Prostate gland (tissue), 2 donors: ENCODE data around the gene AGBL5. TPM values are rescaled to one million over a fixed set of nuclear protein-coding genes. Genes with fewer than 3 reads are reported as not detected.

ENCODE experiments used
- DNase-seq: peaks from one replicate; pipeline ENCODE4 v3.0.0-alpha.2; 2019; ENCODE audit warnings: low spot score
- H3K27ac ChIP-seq, 2 donors: fragments of 200-600 bp; sonication (generic); 2 replicates each; pipeline ENCODE4 v1.5.1; 2017 to 2019
- H3K27me3 ChIP-seq: fragments of 200-600 bp; sonication (generic); replicated peaks from 2 replicates; pipeline ENCODE4 v1.5.1; 2019; ENCODE audit not compliant: insufficient read depth
- H3K36me3 ChIP-seq, 2 donors: fragments of 200-600 bp; sonication (generic); 1 replicate in 1 of 2; 2 replicates in 1 of 2; pipeline versions ENCODE4 v1.5.1 to v1.8.1; 2017 to 2019
- H3K4me1 ChIP-seq: fragments of 200-600 bp; sonication (generic); replicated peaks from 2 replicates; pipeline ENCODE4 v1.5.1; 2019
- H3K4me3 ChIP-seq, 2 donors: fragments of 200-600 bp; sonication (generic); 2 replicates each; pipeline ENCODE4 v1.5.1; 2017 to 2019
- H3K9me3 ChIP-seq: fragments of 200-600 bp; sonication (generic); 2 replicates; pipeline ENCODE4 v1.5.1; 2017
- CTCF ChIP-seq, 4 experiments: fragments of 200-600 bp in 2 of 4; fragments of 450-650 bp in 2 of 4; sonication (generic) in 2 of 4; IDR thresholded peaks; 1 replicate in 3 of 4; 2 replicates in 1 of 4; pipeline ENCODE4 v1.5.1; 2016 to 2019; ENCODE audit warnings: antibody characterized with exemption in 4 of 4, mild to moderate bottlenecking in 2 of 4, moderate library complexity in 2 of 4
- POLR2A ChIP-seq: fragments of 450-650 bp; IDR thresholded peaks from one replicate; pipeline ENCODE4 v1.6.1; 2016; ENCODE audit warnings: antibody characterized with exemption, mild to moderate bottlenecking
- POLR2AphosphoS5 ChIP-seq: sonication (generic); formaldehyde crosslinking; IDR thresholded peaks from one replicate; pipeline ENCODE4 v1.6.1; 2017; ENCODE audit warnings: antibody characterized with exemption
- WGBS: methylation state at CpG from one replicate; pipeline ENCODE4 v1.1.5; 2018; 5-methylcytosine and 5-hydroxymethylcytosine counted together
- intact Hi-C: fragments of 100-400 bp; cut with DNase I; formaldehyde crosslinking; loops from one replicate; pipeline ENCODE4 v1.14.2; 2022
- total RNA-seq, 2 donors: library from RNA; depleted of rRNA; stranded (reverse); fragments of >200 nt; gene quantifications; one replicate each; pipeline ENCODE4 v1.1.0, GENCODE V29; 2016

Gene AGBL5
- total RNA-seq, 2 donors from 2014 or later: 31.9 to 87.1 TPM

- 85% methylated on average over 24 of the region's 24 CpGs for WGBS
- H3K27ac ChIP-seq: no peak overlapping the region
- no peaks in the 10 kb centered on the region for H3K27me3 ChIP-seq
- H3K9me3 ChIP-seq: no peaks in the 10 kb centered on the region
- TF ChIP-seq CTCF (IDR thresholded peaks at IDR 0.05) (no peak), POLR2AphosphoS5 (no peak), POLR2A (no peak)
- intact Hi-C loops: no loop called here
- no peak overlapping the region for H3K4me3 ChIP-seq
- no peaks in the 10 kb centered on the region for H3K4me1 ChIP-seq
- DNase-seq: no peak
- H3K36me3 ChIP-seq: peaks cover 0 to 8% of the 10 kb centered on the region in 2 donors
Measured at GRCh38 chr2:27025861-27026851, 25.3 kb upstream of the AGBL5 start.

GRCh38 chr2:27027211-27027651, 24.2 kb upstream of the AGBL5 start:
- Histone ChIP-seq H3K9me3 (no peaks in the 10 kb centered on the region), H3K27ac (no peak overlapping the region), H3K4me3 (no peak overlapping the region), H3K27me3 (no peaks in the 10 kb centered on the region), H3K4me1 (no peaks in the 10 kb centered on the region), H3K36me3 (peaks cover 0 to 8% of the 10 kb centered on the region in 2 donors)
- TF ChIP-seq POLR2AphosphoS5: no peak
- TF ChIP-seq CTCF (IDR thresholded peaks at IDR 0.05): no peak
- TF ChIP-seq POLR2A: no peak
- WGBS: 89% methylated on average over 10 of the region's 10 CpGs
- DNase-seq: no peak
- intact Hi-C loops: no loop called here

GRCh38 chr2:27029051-27029450, 22.4 kb upstream of the AGBL5 start:
- no peaks in the 10 kb centered on the region for H3K4me1 ChIP-seq
- H3K36me3 ChIP-seq: no peaks in the 10 kb centered on the region
- no peak for DNase-seq
- H3K27me3 ChIP-seq: no peaks in the 10 kb centered on the region
- 95% methylated on average over 2 of the region's 2 CpGs for WGBS
- intact Hi-C loops: no loop called here
- TF ChIP-seq CTCF (IDR thresholded peaks at IDR 0.05) (no peak), POLR2AphosphoS5 (no peak), POLR2A (no peak)
- no peak overlapping the region for H3K27ac ChIP-seq
- no peaks in the 10 kb centered on the region for H3K9me3 ChIP-seq
- no peak overlapping the region for H3K4me3 ChIP-seq

- WGBS: 1% methylated on average over 64 of the region's 76 CpGs
- intact Hi-C loops: loop anchor here (5.0 kb wide), 1 partner anchor 50 kb away; no protein-coding TSS in a partner anchor
- Histone ChIP-seq H3K27ac (peak within 1 kb of the TSS; percentile 79 to 84), H3K4me1 (no peaks in the 10 kb centered on the region), H3K4me3 (peak within 1 kb of the TSS; percentile 96), H3K9me3 (no peaks in the 10 kb centered on the region), H3K36me3 (peaks cover 12% of the 10 kb centered on the region in 2 donors), H3K27me3 (no peaks in the 10 kb centered on the region)
- DNase-seq: peak; percentile 86
- peak in 2 of 4 experiments; percentile 6 to 28 for TF ChIP-seq CTCF (IDR thresholded peaks at IDR 0.05)
- TF ChIP-seq POLR2A: peak; percentile 75
- peak; percentile 82 for TF ChIP-seq POLR2AphosphoS5
Measured at GRCh38 chr2:27032495-27033252, 18.8 kb upstream of the AGBL5 start, which contains the start of gene TMEM214. TSS of gene TMEM214 (plus strand) at chr2:27032965. CDS start at chr2:27033016, 51 bp downstream.
